Activated CD8-positive, alpha-beta T cell treated with anti-CD3 and anti-CD28 coated beads for 36 hours (primary cell): ENCODE measurements around the gene LCP1. TPM values are rescaled to one million over a fixed set of nuclear protein-coding genes. Genes with fewer than 3 reads are reported as not detected.

Source experiments
- ATAC-seq: fragments of 200-7000 bp; cut with Tn5 transposase; one replicate; pipeline ENCODE4 v1.10.0; 2021; ENCODE audit warnings: mild to moderate bottlenecking, moderate library complexity
- CTCF ChIA-PET: fragments of 350-600 bp; sonication (Branson Sonifier 250); formaldehyde crosslinking; loops from one replicate; lab custom pipeline; 2021; ENCODE audit warnings: antibody characterized with exemption; lab: Charles Lee
- POLR2A ChIA-PET: fragments of 350-600 bp; sonication (Branson Sonifier 250); formaldehyde crosslinking; loops from one replicate; lab custom pipeline; 2021; ENCODE audit warnings: antibody characterized with exemption; lab: Charles Lee
- DNase-seq: peaks from one replicate; pipeline ENCODE4 v3.0.0-alpha.2; 2020
- H3K27ac Mint-ChIP-seq: one replicate; pipeline ENCODE4 v1.8.0; 2021; ENCODE audit warnings: mild to moderate bottlenecking, mixed read lengths
- H3K27me3 Mint-ChIP-seq: one replicate; pipeline ENCODE4 v1.8.0; 2021; ENCODE audit warnings: mixed read lengths
- H3K36me3 Mint-ChIP-seq: one replicate; pipeline ENCODE4 v1.8.0; 2021; ENCODE audit warnings: low read depth, mixed read lengths
- H3K4me1 Mint-ChIP-seq: one replicate; pipeline ENCODE4 v1.8.0; 2021; ENCODE audit warnings: low read depth, mixed read lengths
- H3K4me3 Mint-ChIP-seq: one replicate; pipeline ENCODE4 v1.8.0; 2021; ENCODE audit warnings: mild to moderate bottlenecking, moderate library complexity, mixed read lengths
- H3K9me3 Mint-ChIP-seq: one replicate; pipeline ENCODE4 v1.8.0; 2021; ENCODE audit warnings: mixed read lengths
- CTCF ChIP-seq: fragments of 200-600 bp; IDR thresholded peaks from one replicate; pipeline ENCODE4 v1.8.0; 2022; ENCODE audit warnings: antibody characterized with exemption, mild to moderate bottlenecking
- intact Hi-C: fragments of 100-400 bp; cut with micrococcal nuclease; formaldehyde crosslinking; loops from one replicate; pipeline ENCODE4 v1.10.0; 2022
- total RNA-seq, 2 experiments: library from RNA; stranded (reverse); gene quantifications; one replicate each; pipeline ENCODE4 v1.2.3, GENCODE V29; 2021

Gene LCP1
- total RNA-seq, 2 experiments from 2014 or later: 1,014 to 1,019 TPM

- intact Hi-C loops: no loop called here
- Mint-ChIP-seq H3K4me3 (peak overlapping the region; percentile 58), H3K4me1 (peaks cover 55% of the 10 kb centered on the region), H3K27me3 (no peaks in the 10 kb centered on the region), H3K36me3 (peaks cover 74% of the 10 kb centered on the region), H3K27ac (peak overlapping the region; percentile 89), H3K9me3 (no peaks in the 10 kb centered on the region)
- ChIA-PET POLR2A (interaction anchor here (0.9 to 3.0 kb wide), 12 partner anchors 10 to 50 kb away, joined by 3 to 18 read pairs (median 6); partner anchors contain the start of gene LCP1), CTCF (interaction anchor here (0.6 to 5.2 kb wide), 32 partner anchors 8 to 170 kb away, joined by 3 to 67 read pairs (median 6); partner anchors contain the start of genes LCP1 and LRRC63)
- ATAC-seq (peak; percentile 62), DNase-seq (no peak)
- TF ChIP-seq CTCF: peak; percentile 88
Measured at GRCh38 chr13:46160471-46161066, 21.4 kb downstream of the LCP1 start.

GRCh38 chr13:46160065-46160464 lies 21.9 kb downstream of the LCP1 start:
- H3K4me3 Mint-ChIP-seq: peak overlapping the region; percentile 58
- ATAC-seq (no peak), DNase-seq (no peak)
- peak overlapping the region; percentile 89 for H3K27ac Mint-ChIP-seq
- ChIA-PET CTCF (interaction anchor here (0.8 to 5.2 kb wide), 31 partner anchors 8 to 170 kb away, joined by 3 to 67 read pairs (median 6); partner anchors contain the start of genes LCP1 and LRRC63), POLR2A (interaction anchor here (0.9 to 3.0 kb wide), 12 partner anchors 10 to 130 kb away, joined by 3 to 18 read pairs (median 6); partner anchors contain the start of gene LCP1)
- no peak for TF ChIP-seq CTCF
- intact Hi-C loops: no loop called here
- peaks cover 74% of the 10 kb centered on the region for H3K36me3 Mint-ChIP-seq
- no peaks in the 10 kb centered on the region for H3K27me3 Mint-ChIP-seq
- H3K4me1 Mint-ChIP-seq: peaks cover 52% of the 10 kb centered on the region
- H3K9me3 Mint-ChIP-seq: no peaks in the 10 kb centered on the region

- TF ChIP-seq CTCF: no peak
- Mint-ChIP-seq H3K4me1 (peaks cover 48% of the 10 kb centered on the region), H3K27me3 (no peaks in the 10 kb centered on the region), H3K27ac (peak overlapping the region; percentile 89), H3K36me3 (peaks cover 73% of the 10 kb centered on the region), H3K9me3 (no peaks in the 10 kb centered on the region), H3K4me3 (peak overlapping the region; percentile 58)
- ATAC-seq: peak; percentile 45
- ChIA-PET POLR2A (interaction anchor here (0.8 to 3.0 kb wide), 10 partner anchors 9 to 131 kb away, joined by 3 to 18 read pairs (median 6); partner anchors contain the start of gene ZC3H13), CTCF (interaction anchor here (0.8 to 5.2 kb wide), 15 partner anchors 9 to 162 kb away, joined by 3 to 67 read pairs (median 17); partner anchors contain the start of gene LCP1)
- intact Hi-C loops: no loop called here
- DNase-seq: no peak
Measured at GRCh38 chr13:46158983-46159382, 23.0 kb downstream of the LCP1 start.

GRCh38 chr13:46158222-46158621 lies 23.8 kb downstream of the LCP1 start:
- H3K4me1 Mint-ChIP-seq: peaks cover 50% of the 10 kb centered on the region
- H3K36me3 Mint-ChIP-seq: peaks cover 75% of the 10 kb centered on the region
- CTCF ChIA-PET: interaction anchor here (0.8 to 5.2 kb wide), 8 partner anchors 9 to 163 kb away, joined by 3 to 67 read pairs (median 18); no protein-coding TSS in a partner anchor
- no peak for DNase-seq
- no peaks in the 10 kb centered on the region for H3K9me3 Mint-ChIP-seq
- H3K4me3 Mint-ChIP-seq: no peak overlapping the region
- H3K27ac Mint-ChIP-seq: peak overlapping the region; percentile 52
- intact Hi-C loops: no loop called here
- TF ChIP-seq CTCF: no peak
- POLR2A ChIA-PET: interaction anchor here (1.6 to 2.7 kb wide), 4 partner anchors 10 to 16 kb away, joined by 4 to 10 read pairs (median 6); no protein-coding TSS in a partner anchor
- ATAC-seq: no peak
- no peaks in the 10 kb centered on the region for H3K27me3 Mint-ChIP-seq
